Stimulated activated CD4-positive, alpha-beta T cell treated with anti-CD3 and anti-CD28 coated beads, Interleukin-12 subunit alpha, Interleukin-12 subunit beta, amount 100 ng/mL, for 48 hours (primary cell): ENCODE results near the gene MRPL18.
A peak's percentile ranks its signal among the peaks of the same experiment; 100 is the strongest.
"Not testable (repeated sequence)": the region's sequence is repeated elsewhere in the genome, so short reads cannot be mapped to it uniquely, and the experiment has no call there.

ENCODE experiments used
- DNase-seq, 3 donors: peaks; one replicate each; pipeline ENCODE4 v3.0.0-alpha.2; 2020; ENCODE audit warnings: low read depth in 2 of 3, low spot score in 1 of 3

The MRPL18 gene

DNA sequence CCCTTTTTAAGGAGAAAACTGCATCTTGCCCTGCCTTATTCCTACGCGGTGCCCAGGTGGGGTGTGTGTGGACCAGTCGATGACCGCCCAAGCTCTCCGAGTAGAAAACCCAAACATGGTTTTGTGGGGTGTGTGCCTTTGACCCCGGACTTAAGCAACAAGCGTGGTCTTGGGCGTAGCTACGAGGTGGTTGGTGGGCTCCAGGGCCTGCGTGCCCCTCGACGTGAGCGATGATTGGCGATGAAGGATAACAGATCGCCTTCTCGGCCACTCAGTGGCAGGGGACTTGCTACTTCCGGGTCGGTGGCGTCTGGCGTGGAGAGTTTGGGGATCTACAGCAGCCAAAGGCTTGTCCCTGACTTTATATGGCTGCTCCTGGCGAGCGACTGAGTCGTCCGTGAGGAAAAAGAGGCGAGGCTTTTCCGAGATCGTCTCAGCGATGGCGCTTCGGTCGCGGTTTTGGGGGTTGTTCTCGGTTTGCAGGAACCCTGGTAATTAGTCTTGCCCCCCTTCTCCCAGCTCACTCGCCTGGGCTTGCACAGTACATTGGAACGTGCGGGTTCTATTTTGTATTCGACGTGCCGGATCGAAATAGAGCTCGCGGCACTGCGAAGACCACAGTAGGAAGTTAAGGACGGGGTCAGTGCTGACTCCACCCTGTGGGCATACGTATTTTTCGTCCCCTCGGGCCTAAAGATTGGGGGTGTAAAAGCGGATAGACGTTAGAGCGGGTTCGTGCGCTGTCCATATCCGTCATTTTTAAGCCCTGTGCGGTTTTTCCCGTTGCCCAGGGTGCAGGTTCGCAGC, at the start of gene MRPL18:
TSS of gene MRPL18 (plus strand) at position 319 of the 807 bp plus-strand sequence. CDS start at position 440, 121 bp downstream.
- DNase-seq, result peak; percentile 73 to 86 (median 84)

DNA sequence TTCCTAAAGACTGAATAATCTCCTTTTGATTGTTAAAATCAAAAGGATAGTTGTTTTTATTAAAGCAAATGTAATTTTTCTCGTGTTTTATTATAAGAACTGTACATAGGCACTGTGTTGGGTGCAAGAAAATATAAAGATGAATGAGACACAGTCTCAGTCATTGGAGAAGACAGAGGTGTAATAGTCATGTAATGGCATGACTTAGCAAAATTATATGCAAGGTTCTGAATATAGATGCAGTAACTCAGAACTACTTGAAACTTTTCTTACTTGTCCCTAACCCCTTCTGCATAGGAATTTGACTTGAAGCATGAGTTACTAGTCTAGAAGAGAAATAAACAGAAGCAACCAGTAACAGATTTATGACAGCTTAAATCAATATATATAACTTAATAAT, 48.1 kb upstream of the MRPL18 start:
- DNase-seq, result no peak

DNA sequence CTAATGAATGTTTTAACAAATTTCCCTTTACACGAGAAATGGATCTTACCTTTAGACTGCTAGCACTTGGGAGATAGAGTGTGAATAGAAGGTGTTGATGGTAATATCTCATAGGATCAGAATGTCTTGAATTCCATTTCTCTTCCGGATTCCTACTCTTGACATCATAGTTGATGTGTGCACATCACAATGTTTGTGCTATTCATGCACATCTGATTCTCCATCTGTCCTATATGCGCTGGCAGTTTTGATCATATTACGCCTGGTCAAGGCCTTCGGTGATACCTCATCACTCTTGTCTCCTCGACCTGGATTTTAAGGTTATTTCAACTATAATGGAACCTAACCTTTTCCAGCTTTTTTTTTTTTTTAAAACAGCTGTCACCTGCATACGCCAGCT, 45.2 kb upstream of the MRPL18 start:
- no peak for DNase-seq

DNA sequence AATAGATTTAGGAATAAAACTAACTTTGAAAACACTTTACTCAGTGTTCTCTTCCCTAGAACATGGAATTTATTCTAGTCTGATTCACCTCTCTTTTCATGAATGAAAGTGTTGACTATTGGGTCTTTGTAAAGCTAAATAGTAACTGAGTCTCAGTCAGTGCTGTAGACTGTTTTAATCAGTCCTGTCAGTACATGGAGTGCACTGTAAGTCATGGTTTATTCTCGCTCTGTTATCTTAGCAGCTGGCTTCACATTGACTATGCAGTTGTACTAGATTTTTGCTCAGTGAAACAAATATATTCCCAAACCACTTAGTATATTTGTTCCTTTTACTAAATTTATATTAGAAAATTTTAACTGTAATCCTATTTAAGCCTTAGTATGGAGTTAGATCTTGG, 43.5 kb upstream of the MRPL18 start:
- DNase-seq, result no peak

DNA sequence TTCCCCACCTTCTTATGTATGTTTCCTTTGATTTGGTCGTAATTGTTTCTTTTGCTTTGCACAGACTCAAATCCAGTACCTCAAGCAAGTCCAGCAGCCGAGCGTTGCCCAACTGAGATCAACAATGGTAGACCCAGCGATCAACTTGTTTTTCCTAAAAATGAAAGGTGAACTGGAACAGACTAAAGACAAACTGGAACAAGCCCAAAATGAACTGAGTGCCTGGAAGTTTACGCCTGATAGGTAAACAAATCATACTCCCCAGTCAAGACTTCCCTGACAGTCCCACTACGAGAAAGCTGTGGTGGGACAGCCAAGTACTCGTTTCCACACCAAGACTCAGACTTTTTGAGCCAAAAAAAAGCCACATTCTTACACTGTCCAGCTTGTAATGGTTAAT, 42.1 kb upstream of the MRPL18 start:
- DNase-seq, result not testable (repeated sequence)

DNA sequence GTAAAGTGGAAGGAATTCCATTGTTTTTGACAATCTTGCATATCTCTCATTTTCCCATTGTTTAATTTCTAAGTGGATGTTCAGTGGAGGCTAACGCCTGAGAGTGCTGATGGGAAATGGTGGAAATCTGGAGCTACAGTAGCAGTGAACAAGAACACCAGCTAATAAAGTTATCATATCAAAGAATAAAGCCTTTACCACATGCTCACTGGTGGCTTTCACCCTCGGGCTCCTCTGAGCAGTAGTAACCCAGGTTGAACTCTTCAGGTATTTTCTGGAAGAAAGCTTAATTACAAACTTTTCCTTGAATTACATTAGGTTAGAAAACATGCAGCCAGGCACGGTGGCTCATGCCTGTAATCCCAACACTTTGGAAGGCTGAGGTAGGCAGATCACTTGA, 38.8 kb upstream of the MRPL18 start:
- no peak for DNase-seq

DNA sequence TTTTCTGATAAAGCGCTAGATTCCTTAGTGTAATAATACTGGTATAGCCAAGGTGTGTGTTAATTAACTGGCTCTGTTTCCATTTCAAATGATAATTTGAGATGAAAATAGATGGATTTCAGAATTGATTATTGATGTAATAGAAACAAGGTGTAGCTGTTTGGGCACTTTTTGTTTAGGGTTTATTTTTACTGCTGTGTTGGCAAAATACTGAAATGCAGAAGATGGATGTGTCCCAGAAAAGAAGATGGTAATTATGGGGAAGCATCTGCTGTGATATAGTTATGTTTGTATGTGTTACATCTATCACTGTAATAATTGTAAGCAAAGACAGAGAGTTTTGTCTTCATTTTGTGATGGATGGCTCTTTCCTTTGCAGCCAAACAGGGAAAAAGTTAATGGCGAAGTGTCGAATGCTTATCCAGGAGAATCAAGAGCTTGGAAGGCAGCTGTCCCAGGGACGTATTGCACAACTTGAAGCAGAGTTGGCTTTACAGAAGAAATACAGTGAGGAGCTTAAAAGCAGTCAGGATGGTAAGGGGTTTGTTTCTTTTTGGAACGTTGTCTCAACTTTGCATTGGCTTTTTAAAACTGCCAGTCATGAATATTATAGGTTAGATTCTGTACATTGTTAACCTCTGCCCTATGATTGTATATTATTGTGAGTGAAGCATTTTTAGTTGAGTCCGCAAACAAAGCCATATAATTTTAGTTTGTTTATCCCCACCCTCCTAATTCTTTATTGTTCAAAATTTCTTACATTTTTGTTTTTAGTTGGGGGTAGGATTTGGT, 37.0 kb upstream of the MRPL18 start:
- no peak for DNase-seq

DNA sequence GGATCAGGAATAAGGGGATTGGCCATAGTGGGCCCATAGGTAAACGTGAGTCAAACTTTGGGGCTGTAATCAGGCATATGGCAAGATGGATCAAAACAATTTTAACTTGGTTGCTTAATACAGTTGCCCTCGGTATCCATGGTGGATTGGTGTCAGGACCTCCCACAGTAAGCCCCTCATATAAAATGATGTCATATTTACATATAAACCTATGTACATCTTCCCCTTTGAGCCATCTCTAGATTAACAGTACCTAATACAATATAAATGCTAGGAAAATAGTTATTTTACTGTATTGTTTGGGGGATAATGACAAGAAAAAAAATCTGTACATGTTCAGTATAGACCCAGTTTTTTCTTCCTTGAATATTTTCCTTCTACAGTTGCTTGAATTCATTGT, 35.9 kb upstream of the MRPL18 start:
- no peak for DNase-seq

DNA sequence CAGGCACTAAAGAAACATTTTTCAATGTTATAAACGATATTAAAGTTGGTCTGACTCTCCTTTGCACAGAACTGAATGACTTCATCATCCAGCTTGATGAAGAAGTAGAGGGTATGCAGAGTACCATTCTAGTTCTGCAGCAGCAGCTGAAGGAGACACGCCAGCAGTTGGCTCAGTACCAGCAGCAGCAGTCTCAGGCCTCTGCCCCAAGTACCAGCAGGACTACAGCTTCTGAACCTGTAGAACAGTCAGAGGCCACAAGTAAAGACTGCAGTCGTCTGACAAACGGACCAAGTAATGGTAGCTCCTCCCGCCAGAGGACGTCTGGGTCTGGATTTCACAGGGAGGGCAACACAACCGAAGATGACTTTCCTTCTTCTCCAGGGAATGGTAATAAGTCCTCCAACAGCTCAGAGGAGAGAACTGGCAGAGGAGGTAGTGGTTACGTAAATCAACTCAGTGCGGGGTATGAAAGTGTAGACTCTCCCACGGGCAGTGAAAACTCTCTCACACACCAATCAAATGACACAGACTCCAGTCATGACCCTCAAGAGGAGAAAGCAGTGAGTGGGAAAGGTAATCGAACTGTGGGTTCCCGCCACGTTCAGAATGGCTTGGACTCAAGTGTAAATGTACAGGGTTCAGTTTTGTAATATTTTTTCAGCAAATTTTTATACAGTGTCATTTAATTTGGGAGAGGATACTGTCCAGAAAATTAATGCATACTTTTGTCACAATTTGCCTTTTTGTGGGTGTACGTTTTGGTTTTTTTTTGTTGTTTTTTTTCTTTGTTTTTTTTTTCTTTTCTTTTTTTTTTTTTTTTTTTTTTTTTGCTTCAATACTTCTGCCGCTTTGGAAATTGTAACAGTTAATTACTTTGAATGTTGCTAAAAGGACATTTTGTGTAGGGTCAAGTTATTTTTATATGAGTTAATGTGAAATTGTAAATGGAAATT, 35.0 kb upstream of the MRPL18 start:
- DNase-seq, result no peak

DNA sequence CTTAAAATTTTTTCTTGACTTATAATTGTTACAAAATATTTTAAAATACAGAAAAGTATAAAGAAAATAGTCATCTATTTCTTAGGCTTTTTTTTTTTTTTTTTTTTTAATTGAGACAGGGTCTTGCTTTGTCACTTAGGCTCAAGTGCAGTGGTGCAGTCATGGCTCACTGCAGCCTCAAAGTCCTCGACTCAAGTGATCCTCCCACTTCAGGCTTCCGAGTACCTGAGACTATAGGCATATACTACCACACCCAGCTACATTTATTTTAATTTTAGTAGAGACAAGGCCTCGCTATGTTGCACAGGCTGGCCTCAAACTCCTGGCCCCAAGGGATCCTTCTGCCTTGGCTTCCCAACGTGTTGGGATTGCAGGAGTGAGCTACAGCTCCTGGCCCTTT, 33.8 kb upstream of the MRPL18 start:
- no peak for DNase-seq

DNA sequence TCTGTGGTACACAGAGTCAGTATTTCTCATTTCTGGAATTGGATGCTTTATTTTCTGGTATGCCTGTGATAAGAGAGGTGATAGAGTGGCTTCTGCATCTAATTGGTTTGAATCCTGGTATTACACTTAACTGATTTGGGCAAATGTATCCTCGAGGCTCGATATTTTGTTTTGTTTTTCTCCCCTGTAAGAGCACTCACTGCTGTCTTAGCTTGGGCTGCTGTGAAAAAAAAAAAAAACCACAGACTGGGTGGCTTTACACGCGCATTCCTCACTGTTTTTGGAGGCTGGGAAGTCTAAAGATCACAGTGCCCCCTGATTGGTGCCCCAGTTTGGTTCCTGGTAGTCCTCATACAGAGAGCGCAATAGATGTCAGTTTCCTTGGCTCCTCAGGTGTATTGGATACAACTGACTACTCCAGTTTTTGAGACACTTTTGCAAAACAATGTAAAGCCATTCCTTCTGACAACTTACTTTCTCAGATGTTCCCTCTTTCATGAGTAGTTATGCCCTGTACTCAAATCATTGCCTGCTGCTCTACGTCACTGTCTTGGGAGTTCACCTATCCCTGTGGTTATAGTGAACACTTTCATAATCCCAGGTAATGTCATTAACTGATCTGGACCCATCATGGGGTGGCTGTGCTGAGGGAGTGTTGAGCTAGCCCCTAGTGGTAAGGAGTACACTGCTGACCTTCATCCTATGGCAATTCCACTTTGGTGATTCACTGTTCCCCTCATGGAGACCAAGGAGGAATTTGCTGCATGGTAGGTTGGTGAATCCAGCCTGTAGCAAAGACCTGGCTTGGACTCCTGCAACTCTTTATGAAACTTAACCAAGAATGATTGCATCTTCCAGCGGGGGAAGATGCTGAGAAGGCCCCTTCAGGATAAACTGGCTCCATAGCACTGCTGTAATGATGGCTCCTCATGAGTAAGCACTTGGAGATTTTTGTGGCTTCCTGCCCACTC, 32.0 kb upstream of the MRPL18 start:
- DNase-seq, result no peak

DNA sequence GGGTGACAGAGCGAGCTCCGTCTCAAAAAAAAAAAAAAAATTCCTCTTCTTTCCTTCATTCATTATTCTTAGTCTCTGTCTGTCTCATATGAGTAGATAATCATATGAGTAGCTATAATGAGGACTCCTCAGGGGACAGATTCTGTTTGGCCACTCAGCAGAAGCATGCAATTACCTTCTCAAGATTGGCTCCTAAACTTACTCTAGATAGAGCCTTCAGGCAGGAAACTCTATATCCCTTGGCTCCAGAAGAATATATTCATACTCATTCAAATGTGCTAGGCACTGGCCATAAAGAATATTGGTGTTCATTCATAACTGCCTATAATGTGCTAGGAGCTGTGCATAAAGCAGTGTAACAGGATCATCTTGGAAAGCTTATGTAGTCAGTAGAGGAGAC, 30.6 kb upstream of the MRPL18 start:
- no peak for DNase-seq

DNA sequence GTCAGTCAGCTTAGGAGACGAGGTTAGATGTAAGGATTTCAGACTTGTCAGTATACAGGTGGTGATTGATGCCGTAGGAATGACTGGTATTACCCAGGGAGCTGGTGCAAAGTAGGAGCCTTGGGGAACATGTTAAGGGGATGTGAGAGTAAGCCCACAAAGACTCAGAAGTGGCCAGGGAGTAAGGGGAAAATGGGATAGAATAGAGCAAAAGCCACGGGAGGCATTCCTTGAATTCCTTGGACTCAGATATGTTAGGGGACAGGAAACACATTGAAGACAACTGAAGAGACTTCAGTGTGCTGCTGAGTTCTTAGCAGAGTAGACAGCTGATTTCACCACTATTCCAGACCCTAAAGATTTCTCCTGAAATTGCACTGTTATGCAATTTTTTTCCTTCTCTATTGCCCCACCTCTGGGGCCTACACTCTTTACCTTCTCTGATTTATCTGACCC, 29.6 kb upstream of the MRPL18 start:
- no peak for DNase-seq

DNA sequence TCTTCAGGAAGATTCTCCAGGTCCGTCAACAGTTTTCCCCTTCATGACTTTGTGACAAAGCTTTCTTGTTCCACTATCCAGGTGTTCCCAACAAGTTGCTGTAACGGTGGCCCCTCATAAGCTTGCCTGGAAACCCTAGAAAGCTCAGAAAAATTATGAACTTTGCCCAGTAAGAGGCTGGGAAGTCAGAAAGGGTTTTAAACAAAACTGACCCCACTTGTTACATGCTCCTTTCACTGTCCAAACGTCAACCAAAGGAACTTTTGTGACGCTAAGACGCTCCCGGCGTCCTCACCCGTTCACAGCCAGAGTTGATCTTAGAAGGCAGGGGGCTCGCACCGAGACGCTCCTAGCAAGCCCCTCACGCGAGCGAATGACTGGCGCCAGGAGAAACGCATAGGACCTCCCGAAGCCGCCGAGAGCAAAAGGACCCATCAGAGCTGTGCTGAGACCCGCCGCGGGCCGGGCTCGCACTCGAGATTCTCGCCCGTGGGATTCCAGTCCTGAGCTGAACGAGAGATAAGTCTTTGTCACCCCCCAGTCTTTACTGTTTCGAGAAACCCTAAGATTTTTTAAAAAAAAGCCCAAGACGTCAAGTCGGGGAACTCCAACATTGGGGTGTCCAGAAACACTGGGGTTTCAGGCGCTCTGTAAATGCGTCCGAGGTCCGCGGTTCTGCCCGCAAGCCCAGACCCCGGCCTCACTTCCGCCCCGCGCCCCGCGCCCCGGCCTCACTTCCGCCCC, 29.0 kb upstream of the MRPL18 start:
- peak in 2 of 3 donors; percentile 15 to 60 for DNase-seq

DNA sequence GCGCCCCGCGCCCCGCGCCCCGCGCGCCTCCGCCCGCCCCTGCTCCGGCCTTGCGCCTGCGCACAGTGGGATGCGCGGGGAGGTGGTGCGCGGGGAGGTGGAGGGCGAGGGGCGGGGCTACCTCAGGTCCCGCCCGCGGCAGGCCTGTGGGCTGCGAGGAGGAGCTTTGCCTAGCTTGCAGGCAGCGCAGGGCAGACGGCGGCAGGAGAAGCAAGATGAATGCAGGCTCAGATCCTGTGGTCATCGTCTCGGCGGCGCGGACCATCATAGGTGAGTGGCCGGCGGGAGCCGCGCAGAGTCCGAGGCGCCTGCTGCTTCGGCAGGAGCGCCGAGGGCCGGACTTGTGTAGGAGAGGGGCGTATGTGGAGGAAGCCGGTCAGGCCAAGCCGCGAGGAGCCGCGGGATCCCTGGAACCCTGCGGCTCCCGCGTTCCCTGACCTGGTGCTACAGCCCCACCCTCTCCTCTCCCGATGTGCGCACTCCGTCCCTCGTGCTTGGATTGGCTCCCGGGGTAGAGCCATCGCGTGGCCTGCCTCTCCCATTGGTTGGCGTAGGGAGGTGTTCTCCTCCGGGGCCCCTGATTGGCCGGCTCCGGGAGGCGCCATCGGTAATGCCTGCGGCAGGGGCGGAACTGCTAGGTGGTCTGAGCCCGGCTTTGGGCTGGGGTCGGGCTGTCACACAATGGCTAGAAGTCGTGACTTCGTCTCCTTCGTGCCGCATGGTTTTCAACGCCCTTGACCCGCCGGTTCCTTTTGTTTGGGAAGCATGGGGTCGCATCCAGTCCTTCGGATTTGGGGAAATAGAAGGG, 28.2 kb upstream of the MRPL18 start, which contains the start of gene ACAT2:
TSS of gene ACAT2 (plus strand) at position 173 of the 808 bp plus-strand sequence. CDS start at position 216, 43 bp downstream.
- DNase-seq, result peak; percentile 84 to 92 (median 90)

DNA sequence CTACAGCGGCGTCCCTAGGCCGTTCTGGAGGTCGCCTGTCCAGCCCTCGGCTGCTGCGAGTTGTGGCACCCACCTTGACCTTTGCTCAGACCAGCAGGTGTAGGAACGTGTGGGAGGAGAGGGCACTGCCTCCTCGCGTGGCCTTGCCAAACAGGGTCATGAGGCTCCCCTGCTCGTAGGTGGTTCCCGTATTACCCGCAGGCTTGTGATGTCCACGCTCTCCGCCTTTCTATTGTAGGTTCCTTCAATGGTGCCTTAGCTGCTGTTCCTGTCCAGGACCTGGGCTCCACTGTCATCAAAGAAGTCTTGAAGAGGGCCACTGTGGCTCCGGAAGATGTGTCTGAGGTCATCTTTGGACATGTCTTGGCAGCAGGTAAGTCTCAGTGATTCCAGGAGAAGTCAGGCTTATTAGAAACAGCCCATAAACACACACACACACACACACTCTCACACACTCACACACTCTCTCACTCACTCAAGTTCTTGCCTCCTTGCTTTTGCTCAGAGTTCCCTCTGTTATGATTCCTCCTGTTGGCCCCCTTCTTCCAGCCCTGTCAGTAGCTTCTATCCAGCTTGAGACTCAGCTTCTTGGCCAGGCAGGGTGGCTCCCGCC, 27.5 kb upstream of the MRPL18 start:
- DNase-seq, result no peak

DNA sequence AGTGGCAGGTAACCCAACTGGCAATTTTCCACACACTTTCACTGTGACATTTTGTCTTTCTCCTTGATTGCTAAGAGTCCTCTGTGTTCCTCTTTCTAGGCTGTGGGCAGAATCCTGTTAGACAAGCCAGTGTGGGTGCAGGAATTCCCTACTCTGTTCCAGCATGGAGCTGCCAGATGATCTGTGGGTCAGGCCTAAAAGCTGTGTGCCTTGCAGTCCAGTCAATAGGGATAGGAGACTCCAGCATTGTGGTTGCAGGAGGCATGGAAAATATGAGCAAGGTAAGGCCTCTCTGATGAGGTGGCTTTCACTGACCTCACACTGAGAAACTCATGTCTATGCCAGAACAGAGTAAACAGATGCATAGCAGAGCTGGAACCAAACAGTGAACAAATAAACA, 23.4 kb upstream of the MRPL18 start:
- DNase-seq, result no peak

DNA sequence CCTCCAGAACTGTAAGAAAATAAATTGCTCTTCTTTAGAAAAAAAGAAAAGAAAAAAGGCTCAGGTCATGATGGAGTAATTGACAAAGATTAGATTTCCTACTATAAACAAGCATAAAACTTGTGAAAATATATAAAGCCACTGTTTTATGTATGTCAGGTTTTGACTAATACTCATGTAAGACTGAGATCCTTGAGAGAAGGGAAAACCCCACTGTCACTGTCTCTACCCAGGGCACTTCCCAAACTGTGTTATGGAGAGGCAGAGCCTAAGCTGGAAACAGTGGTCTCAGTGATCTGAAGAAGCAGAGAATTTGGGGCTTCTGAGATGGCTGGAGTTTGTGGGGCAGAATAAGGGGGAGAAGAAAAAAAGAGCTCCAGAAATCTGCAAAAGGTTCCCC, 20.8 kb upstream of the MRPL18 start:
- DNase-seq, result no peak
